WTC11 (cell line): Measurements from ENCODE around the gene TGFBR1.

Experiments used
- ATF3 ChIP-seq: sonication (generic); formaldehyde crosslinking; conservative IDR thresholded peaks from 2 replicates; pipeline ENCODE4 v1.8.1; 2022; ENCODE audit warnings: mild to moderate bottlenecking, missing genetic modification reagents
- CTCF ChIP-seq: fragments of 200-600 bp; IDR thresholded peaks from 2 replicates; pipeline ENCODE4 v1.8.0; 2022; ENCODE audit warnings: antibody characterized with exemption
- ETV6 ChIP-seq: sonication (generic); formaldehyde crosslinking; IDR thresholded peaks from 2 replicates; pipeline ENCODE4 v1.8.1; 2022; ENCODE audit warnings: mild to moderate bottlenecking, missing genetic modification reagents
- MAX ChIP-seq: sonication (generic); formaldehyde crosslinking; IDR thresholded peaks from 2 replicates; pipeline ENCODE4 v1.8.0; 2022; ENCODE audit warnings: mild to moderate bottlenecking, missing genetic modification reagents
- NFYB ChIP-seq: sonication (generic); formaldehyde crosslinking; conservative IDR thresholded peaks from 2 replicates; pipeline ENCODE4 v1.8.0; 2022; ENCODE audit warnings: low read depth, missing genetic modification reagents
- USF2 ChIP-seq: sonication (generic); formaldehyde crosslinking; IDR thresholded peaks from 2 replicates; pipeline ENCODE4 v1.8.1; 2023; ENCODE audit warnings: mild to moderate bottlenecking, missing genetic modification reagents, moderate library complexity
- ZBTB43 ChIP-seq: sonication (generic); formaldehyde crosslinking; IDR thresholded peaks from 2 replicates; pipeline ENCODE4 v1.8.1; 2023; ENCODE audit warnings: mild to moderate bottlenecking, missing genetic modification reagents
- ZNF138 ChIP-seq: sonication (generic); formaldehyde crosslinking; conservative IDR thresholded peaks from 2 replicates; pipeline ENCODE4 v1.8.1; 2022; ENCODE audit warnings: mild to moderate bottlenecking, moderate library complexity, missing genetic modification reagents
- ZNF512 ChIP-seq: sonication (generic); formaldehyde crosslinking; IDR thresholded peaks from 2 replicates; pipeline ENCODE4 v1.8.1; 2022; ENCODE audit warnings: missing genetic modification reagents, borderline replicate concordance

GRCh38 chr9:99119976-99120655, 15.2 kb downstream of the TGFBR1 start:
- TF ChIP-seq ATF3 (CRISPR knock-in tag): no peak
- no peak for TF ChIP-seq MAX (CRISPR knock-in tag)
- no peak for TF ChIP-seq USF2 (CRISPR knock-in tag)
- TF ChIP-seq ETV6 (CRISPR knock-in tag): no peak
- TF ChIP-seq NFYB (CRISPR knock-in tag): no peak
- TF ChIP-seq ZNF138: no peak
- TF ChIP-seq CTCF: no peak
- no peak for TF ChIP-seq ZNF512
- no peak for TF ChIP-seq ZBTB43 (CRISPR knock-in tag)
